H1 (cell line): ENCODE measurements around the gene PTPRJ. TPM values are rescaled to one million over a fixed set of nuclear protein-coding genes. Genes with fewer than 3 reads are reported as not detected.

Experiments used
- KDM1A ChIP-seq: fragments of 200-600, 300-600 bp; sonication (generic); IDR thresholded peaks from 2 replicates; pipeline ENCODE4 v1.7.1; 2016; ENCODE audit warnings: mild to moderate bottlenecking, low read length, borderline replicate concordance
- SAP30 ChIP-seq: fragments of 300-600 bp; sonication (generic); IDR thresholded peaks from 2 replicates; pipeline ENCODE4 v1.7.1; 2012; ENCODE audit warnings: low read length, moderate library complexity, mild to moderate bottlenecking, inconsistent platforms; ENCODE audit not compliant: insufficient read depth, insufficient replicate concordance
- polyA plus RNA-seq, 7 experiments: library from polyadenylated mRNA; depleted of rRNA in 3 of 7; stranded (reverse) in 5 of 7; unstranded in 2 of 7; fragments of >200 nt in 5 of 7; fragments of 200-250 nt in 2 of 7; gene quantifications; 1 replicate in 5 of 7; 2 replicates in 1 of 7; 4 replicates in 1 of 7; pipeline versions ENCODE4 v1.2.1 to v1.2.3, GENCODE V29; 2011 to 2013; ENCODE audit warnings: missing spikeins in 2 of 7, mixed read lengths in 2 of 7
- total RNA-seq: library from RNA; stranded (reverse); fragmentation: NEBNext Ultra II Directional; extraction: Animal tissue kit (Norgen Biotek cat#: 25700); gene quantifications from 2 replicates; pipeline ENCODE4 v1.2.1, GENCODE V29; 2021

PTPRJ gene
- total and polyA plus RNA-seq, 2 of the 8 experiments (the other 6 are each of a cell fraction or from before 2014, with no cell fraction given): 4.4 to 22.6 TPM

DNA sequence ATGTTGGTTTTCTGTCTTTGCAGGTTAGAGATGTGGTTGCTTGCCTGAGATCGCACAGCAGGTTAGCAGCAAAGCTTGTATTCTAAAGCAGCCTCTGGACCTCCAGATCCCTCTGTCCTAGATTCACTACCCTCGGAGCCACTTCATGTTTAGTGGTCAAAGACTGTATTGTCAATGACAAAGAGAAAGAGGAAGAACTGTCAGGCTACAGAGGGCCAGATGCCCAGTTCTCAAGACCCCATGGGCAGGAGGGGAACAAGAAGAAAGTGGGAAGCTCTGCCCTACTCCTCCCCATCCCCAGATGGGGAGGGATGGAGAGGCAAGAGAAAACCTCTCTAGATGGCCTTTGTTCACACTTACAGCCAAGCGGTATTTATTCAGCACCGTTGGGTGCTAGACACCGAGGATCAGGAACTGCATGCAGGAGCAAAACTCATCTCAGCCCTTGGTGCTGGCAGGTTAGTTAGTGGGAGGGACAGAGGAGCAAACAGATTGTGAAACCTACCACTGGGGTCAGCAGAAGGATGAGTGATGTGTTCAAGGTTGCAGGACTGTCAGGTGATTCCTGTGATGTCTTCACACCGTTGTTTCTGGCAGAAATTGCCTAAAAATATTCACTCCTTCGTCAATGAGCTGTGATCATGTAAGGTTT lies 38.3 kb upstream of the PTPRJ start (continued):
- TF ChIP-seq KDM1A (no peak), SAP30 (no peak)
